K562 (cell line): ENCODE measurements around the gene HAUS7. TPM values are rescaled to one million over a fixed set of nuclear protein-coding genes. Genes with fewer than 3 reads are reported as not detected.
A peak's percentile ranks its signal among the peaks of the same experiment; 100 is the strongest.

Source experiments
- ATAC-seq: fragments of 200-7000 bp; cut with Tn5 transposase; 3 replicates; pipeline ENCODE4 v1.9.1; 2020; ENCODE audit warnings: moderate library complexity
- BruUV-seq: library from RNA; stranded (reverse); fragments of 400-500 nt; replicated peaks from 2 replicates; lab custom pipeline; 2021; lab: Mats Ljungman, UMichigan
- CTCF ChIA-PET: fragments of 300-600 bp; formaldehyde crosslinking; extraction: SDS; loops from one replicate; lab custom pipeline; 2021; ENCODE audit warnings: low intra/inter-chr PET ratio; lab: Yijun Ruan, JAX
- POLR2A ChIA-PET: fragments of 300-600, 350-650 bp; sonication (Branson Sonifier 250); formaldehyde crosslinking; extraction: SDS; loops from one replicate; lab custom pipeline; 2021; ENCODE audit warnings: antibody characterized with exemption, inconsistent platforms; lab: Yijun Ruan, JAX
- DNase-seq, 4 experiments: peaks; one replicate each; pipeline versions ENCODE4 v3.0.0 to v3.0.0-alpha.2; 2011 to 2018; ENCODE audit warnings: low spot score in 3 of 4, mixed read lengths in 3 of 4; ENCODE audit errors: extremely low read depth in 1 of 4
- FAIRE-seq: peaks from 2 replicates; lab custom pipeline; 2011; peaks lifted over from hg19 to GRCh38; lab: Jason Lieb, UNC
- H2AFZ ChIP-seq: 2 replicates; pipeline ENCODE4 v1.6.0; 2011; ENCODE audit warnings: low read depth, low read length, control low read depth, inconsistent platforms
- H3K27ac ChIP-seq: fragments of 200-600 bp; 3 replicates; pipeline ENCODE4 v1.8.0; 2011; ENCODE audit warnings: low read depth, mild to moderate bottlenecking, control low read depth, inconsistent platforms, low read length, moderate library complexity, mixed read lengths; ENCODE audit errors: extremely low read depth
- H3K27me3 ChIP-seq, 2 experiments: fragments of 300-600 bp in 1 of 2; 2 replicates in 1 of 2; 3 replicates in 1 of 2; pipeline versions ENCODE4 v1.6.0 to v1.8.0; 2011; ENCODE audit warnings: inconsistent platforms in 2 of 2, low read length in 2 of 2, mild to moderate bottlenecking in 1 of 2, mixed read lengths in 1 of 2, moderate library complexity in 1 of 2; ENCODE audit not compliant: control insufficient read depth in 2 of 2, insufficient read depth in 2 of 2
- H3K36me3 ChIP-seq: fragments of 300-600 bp; 3 replicates; pipeline ENCODE4 v1.8.0; 2011; ENCODE audit warnings: mild to moderate bottlenecking, low read length, inconsistent platforms; ENCODE audit not compliant: control insufficient read depth, insufficient read depth
- H3K4me1 ChIP-seq, 2 experiments: fragments of 200-600 bp in 1 of 2; replicated peaks in 1 of 2; 2 replicates in 1 of 2; 3 replicates in 1 of 2; pipeline versions ENCODE4 v1.5.1 to v1.8.0; 2011; ENCODE audit warnings: inconsistent platforms in 2 of 2, low read length in 2 of 2, mild to moderate bottlenecking in 1 of 2, mixed read lengths in 1 of 2, moderate library complexity in 1 of 2; ENCODE audit not compliant: control insufficient read depth in 2 of 2, insufficient read depth in 2 of 2
- H3K4me2 ChIP-seq: 2 replicates; pipeline ENCODE4 v1.6.1; 2011; ENCODE audit warnings: low read length, control low read depth, inconsistent platforms, mixed read lengths; ENCODE audit not compliant: insufficient read depth
- H3K4me3 ChIP-seq: fragments of 200-600 bp; sonication (generic), shearing (Covaris generic); 2 replicates; pipeline ENCODE4 v1.5.1; 2016; ENCODE audit warnings: control low read depth, inconsistent platforms
- H3K79me2 ChIP-seq: fragments of 200-600 bp; 3 replicates; pipeline ENCODE4 v1.8.0; 2011; ENCODE audit warnings: low read length, inconsistent platforms; ENCODE audit not compliant: control insufficient read depth, insufficient read depth
- H3K9ac ChIP-seq, 2 experiments: 2 replicates each; pipeline versions ENCODE4 v1.6.0 to v1.6.1; 2011; ENCODE audit warnings: low read depth in 2 of 2, low read length in 2 of 2, control low read depth in 1 of 2, inconsistent platforms in 1 of 2, mild to moderate bottlenecking in 1 of 2, mixed read lengths in 1 of 2; ENCODE audit not compliant: insufficient read depth in 1 of 2
- H3K9me1 ChIP-seq: one replicate; pipeline ENCODE4 v1.6.0; 2011; ENCODE audit warnings: inconsistent platforms, mild to moderate bottlenecking, low read length, moderate library complexity; ENCODE audit not compliant: control insufficient read depth, insufficient read depth
- H3K9me3 ChIP-seq: replicated peaks from 2 replicates; pipeline ENCODE4 v1.5.1; 2011; ENCODE audit warnings: low read depth, low read length, inconsistent platforms; ENCODE audit not compliant: control insufficient read depth, insufficient read depth
- H4K20me1 ChIP-seq: replicated peaks from 2 replicates; pipeline ENCODE4 v1.6.1; 2011; ENCODE audit warnings: low read length, inconsistent platforms, mixed read lengths; ENCODE audit not compliant: control insufficient read depth, insufficient read depth
- ARID2 ChIP-seq: fragments of 450-650 bp; IDR thresholded peaks from 2 replicates; pipeline ENCODE4 v1.6.1; 2017; ENCODE audit warnings: antibody characterized with exemption, mild to moderate bottlenecking
- BHLHE40 ChIP-seq: IDR thresholded peaks from 2 replicates; pipeline ENCODE4 v1.6.1; 2011; ENCODE audit warnings: low read length, improper control_type of control experiment
- CHD2 ChIP-seq: IDR thresholded peaks from 2 replicates; pipeline ENCODE4 v1.6.1; 2011; ENCODE audit warnings: low read depth, low read length
- ELF2 ChIP-seq: fragments of 250-450 bp; sonication (Bioruptor Pico); IDR thresholded peaks from 2 replicates; pipeline ENCODE4 v1.5.0; 2021; ENCODE audit warnings: mild to moderate bottlenecking
- ETV5 ChIP-seq: sonication (generic); formaldehyde crosslinking; IDR thresholded peaks from 2 replicates; pipeline ENCODE4 v1.4.0; 2020; ENCODE audit warnings: low read depth, mild to moderate bottlenecking, missing genetic modification reagents
- KDM2B ChIP-seq: fragments of 250-450 bp; sonication (Bioruptor Pico); IDR thresholded peaks from 2 replicates; pipeline ENCODE4 v1.8.0; 2021; ENCODE audit warnings: mild to moderate bottlenecking, moderate library complexity
- KLF1 ChIP-seq: fragments of 450-650 bp; IDR thresholded peaks from 2 replicates; pipeline ENCODE4 v1.6.1; 2016; ENCODE audit warnings: missing genetic modification characterization, missing compliant biosample characterization
- MEF2D ChIP-seq: conservative IDR thresholded peaks from 2 replicates; pipeline ENCODE4 v1.6.1; 2016; ENCODE audit warnings: low read depth, missing genetic modification characterization, missing compliant biosample characterization
- RBM17 ChIP-seq: fragments of 200-400 bp; formaldehyde crosslinking; IDR thresholded peaks from 2 replicates; pipeline ENCODE4 v1.6.1; 2017; ENCODE audit warnings: low read depth, mild to moderate bottlenecking, low read length, borderline replicate concordance
- RFX5 ChIP-seq: IDR thresholded peaks from 2 replicates; pipeline ENCODE4 v1.6.1; 2011; ENCODE audit warnings: low read depth, mild to moderate bottlenecking, improper control_type of control experiment, low read length
- ZC3H8 ChIP-seq: fragments of 450-650 bp; IDR thresholded peaks from 2 replicates; pipeline ENCODE4 v1.6.1; 2017
- ZNF134 ChIP-seq: fragments of 250-450 bp; sonication (Bioruptor Pico); conservative IDR thresholded peaks from 2 replicates; pipeline ENCODE4 v1.4.0; 2020
- ZNF146 ChIP-seq: IDR thresholded peaks from one replicate; pipeline ENCODE4 v1.6.1; 2018; ENCODE audit warnings: missing compliant biosample characterization; ENCODE audit not compliant: unreplicated experiment
- ZNF395 ChIP-seq: fragments of 200-800 bp; sonication (Bioruptor generic); IDR thresholded peaks from 2 replicates; pipeline ENCODE4 v1.6.1; 2017; ENCODE audit warnings: missing genetic modification characterization, missing compliant biosample characterization
- ZNF764 ChIP-seq: fragments of 250-450 bp; sonication (Bioruptor Pico); IDR thresholded peaks from 2 replicates; pipeline ENCODE4 v1.4.0; 2020; ENCODE audit warnings: low read depth, mild to moderate bottlenecking, moderate library complexity
- WGBS: fragments of 100-300 bp; shearing (Covaris generic); methylation state at CpG from one replicate; pipeline ENCODE4 v1.1.6; 2016; ENCODE audit warnings: low coverage, mixed read lengths; ENCODE audit not compliant: insufficient coverage; ENCODE audit errors: missing lambda C conversion rate; 5-methylcytosine and 5-hydroxymethylcytosine counted together
- in situ Hi-C: fragments of 300-500 bp; cut with MboI; formaldehyde crosslinking; loops from 4 replicates; pipeline ENCODE4 v1.15.0; 2018; ENCODE audit warnings: inconsistent platforms, mixed read lengths
- intact Hi-C: fragments of 100-400 bp; cut with micrococcal nuclease; formaldehyde crosslinking; loops from 2 replicates; pipeline ENCODE4 v1.14.2; 2022
- polyA plus RNA-seq, 8 experiments: library from polyadenylated mRNA; depleted of rRNA in 4 of 8; stranded (reverse) in 5 of 8; unstranded in 3 of 8; fragments of >200 nt; fragmentation: Nextera tagmentation in 2 of 8; fragmentation: Illumina TruSeq in 1 of 8; extraction: Ambion mirVana in 2 of 8; extraction: Trizol in 1 of 8; gene quantifications; 2 replicates each; pipeline versions ENCODE4 v1.2.1 to v1.2.3, GENCODE V29; 2011 to 2014; ENCODE audit warnings: inconsistent platforms in 1 of 8, missing spikeins in 1 of 8
- total RNA-seq, 7 experiments: library from RNA; depleted of rRNA in 6 of 7; stranded (reverse); fragments of >200 nt in 6 of 7; fragmentation: Illumina TruSeq in 2 of 7; extraction: Trizol in 2 of 7; gene quantifications; 2 replicates each; pipeline versions ENCODE4 v1.2.1 to v1.2.3, GENCODE V29; 2011 to 2021; ENCODE audit warnings: low replicate concordance in 1 of 7
- TF ChIP-seq, protein P1 (sequence below): fragments of 250-450 bp; sonication (Bioruptor Pico); IDR thresholded peaks from 2 replicates; pipeline ENCODE4 v1.8.0; 2021; ENCODE audit warnings: borderline replicate concordance, mild to moderate bottlenecking, moderate library complexity; ENCODE audit not compliant: poor library complexity, severe bottlenecking

Gene HAUS7
- total and polyA plus RNA-seq, 9 of the 15 experiments (the other 6 are each of a cell fraction or from before 2014, with no cell fraction given), result 10.0 to 94.9 (median 48.8) TPM

- CTCF ChIA-PET, result no interaction called here
Observed at GRCh38 chrX:153406903-153407302, 63.5 kb downstream of the HAUS7 start.

DNA sequence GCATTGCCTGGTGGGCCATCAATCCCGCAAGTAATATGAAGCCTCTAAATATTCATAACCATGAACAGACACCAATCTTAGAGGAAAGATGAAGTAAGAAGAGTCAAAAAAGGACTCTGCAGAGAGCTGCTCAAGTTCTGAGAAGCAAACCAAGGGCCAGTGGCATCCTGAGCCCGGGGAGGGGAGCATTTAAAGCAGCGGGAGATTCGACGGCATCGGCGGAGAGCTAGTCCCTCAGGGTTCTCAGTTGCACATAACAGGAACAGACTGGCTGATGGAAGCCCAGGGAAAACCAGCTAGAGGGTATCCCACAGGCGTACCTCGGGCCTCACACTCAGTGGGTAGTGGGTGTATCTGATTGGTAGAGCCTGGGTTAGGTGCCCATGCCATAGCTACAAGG, 64.4 kb downstream of the HAUS7 start:
- 52% methylated on average over 9 of the region's 9 CpGs for WGBS
- in situ Hi-C loops, result no loop called here
- H2AFZ ChIP-seq, result no peak overlapping the region
- no peaks in the 10 kb centered on the region for H3K9me1 ChIP-seq
- no peaks in the 10 kb centered on the region for H3K79me2 ChIP-seq
- no TSS peak for BruUV-seq
- no peaks in the 10 kb centered on the region for H3K36me3 ChIP-seq
- no peaks in the 10 kb centered on the region for H4K20me1 ChIP-seq
- peaks cover 9 to 34% of the 10 kb centered on the region in 2 experiments; a peak in 4 of 5 replicates for H3K4me1 ChIP-seq
- ATAC-seq (no peak), DNase-seq (no peak), FAIRE-seq (no peak)
- H3K9ac ChIP-seq, result no peak overlapping the region
- CTCF ChIA-PET, result no interaction called here
- no peaks in the 10 kb centered on the region for H3K27me3 ChIP-seq
- POLR2A ChIA-PET, result interaction anchor here (0.6 kb wide), 2 partner anchors 29 to 220 kb away, joined by 3 read pairs; no protein-coding TSS in a partner anchor
- intact Hi-C loops, result no loop called here
- no peak overlapping the region for H3K4me2 ChIP-seq
- no peak overlapping the region for H3K27ac ChIP-seq
- no peaks in the 10 kb centered on the region for H3K9me3 ChIP-seq
- no peak overlapping the region for H3K4me3 ChIP-seq
- TF ChIP-seq ZNF134 (no peak), RBM17 (no peak), RFX5 (no peak), ETV5 (no peak), ZC3H8 (no peak), ZNF146 (no peak), CHD2 (no peak), ZNF764 (CRISPR knock-in tag) (no peak), ELF2 (CRISPR knock-in tag) (no peak), KLF1 (no peak), ARID2 (no peak), ZNF395 (no peak), MEF2D (tag) (no peak), KDM2B (CRISPR knock-in tag) (no peak)
- TF ChIP-seq, protein P1, sequence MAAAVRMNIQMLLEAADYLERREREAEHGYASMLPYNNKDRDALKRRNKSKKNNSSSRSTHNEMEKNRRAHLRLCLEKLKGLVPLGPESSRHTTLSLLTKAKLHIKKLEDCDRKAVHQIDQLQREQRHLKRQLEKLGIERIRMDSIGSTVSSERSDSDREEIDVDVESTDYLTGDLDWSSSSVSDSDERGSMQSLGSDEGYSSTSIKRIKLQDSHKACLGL (CRISPR knock-in tag), result no peak

More at GRCh38 chrX:153406903-153407302, 63.5 kb downstream of the HAUS7 start:
- Histone ChIP-seq H3K9me1 (no peaks in the 10 kb centered on the region), H3K9me3 (no peaks in the 10 kb centered on the region), H3K4me3 (no peak overlapping the region), H3K4me1 (peaks cover 11 to 43% of the 10 kb centered on the region in 2 experiments; a peak in 4 of 5 replicates), H3K27ac (no peak overlapping the region), H3K9ac (peak overlapping the region in 1 of 2 experiments; percentile 17; a peak in 1 of 4 replicates), H2AFZ (no peak overlapping the region), H3K4me2 (no peak overlapping the region), H3K36me3 (no peaks in the 10 kb centered on the region), H3K79me2 (peaks cover 5% of the 10 kb centered on the region), H4K20me1 (no peaks in the 10 kb centered on the region), H3K27me3 (no peaks in the 10 kb centered on the region)
- no peak for DNase-seq
- WGBS, result 57% methylated on average over 4 of the region's 7 CpGs
- no peak for FAIRE-seq
- POLR2A ChIA-PET, result interaction anchor here (1.2 kb wide), 1 partner anchor 20 kb away, joined by 4 read pairs; no protein-coding TSS in a partner anchor
- in situ Hi-C loops, result no loop called here
- no TSS peak for BruUV-seq
- intact Hi-C loops, result no loop called here
- TF ChIP-seq BHLHE40, result no peak
- no peak for ATAC-seq
